DOHH2 (cell line): ENCODE measurements around the gene ERVK3-1.

Experiments used
- EZH2phosphoT487 ChIP-seq: fragments of 200-600 bp; sonication (generic); IDR thresholded peaks from 2 replicates; pipeline ENCODE4 v1.6.1; 2017; ENCODE audit warnings: borderline replicate concordance, mild to moderate bottlenecking, antibody characterized with exemption, low read length, moderate library complexity, mixed read lengths
- TF ChIP-seq, protein P1 (sequence below): fragments of 200-600 bp; sonication (generic); IDR thresholded peaks from one replicate; pipeline ENCODE4 v1.5.1; 2014; ENCODE audit warnings: antibody characterized with exemption, mild to moderate bottlenecking, low read depth, low read length; ENCODE audit not compliant: poor library complexity, severe bottlenecking

DNA sequence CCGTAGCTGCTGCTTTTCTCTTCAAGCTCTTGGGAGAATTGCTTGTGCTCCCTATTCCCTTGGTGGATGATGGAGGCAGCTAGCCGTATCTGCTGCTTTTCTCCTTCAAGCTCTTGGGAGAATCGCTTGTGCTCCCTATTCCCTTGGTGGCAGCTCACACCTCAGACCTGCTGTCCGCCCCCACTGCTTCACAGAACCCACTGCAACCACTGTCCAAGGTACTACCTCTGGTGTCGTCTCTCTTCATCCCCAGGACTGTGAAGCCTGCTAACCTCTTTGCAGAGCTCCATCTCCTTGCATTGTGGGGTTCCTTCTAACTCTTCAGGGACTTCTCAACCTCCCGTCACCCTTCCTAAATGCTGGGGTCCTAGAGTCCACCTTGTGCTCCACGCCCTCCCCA, 4.6 kb upstream of the ERVK3-1 start:
- TF ChIP-seq, protein P1, sequence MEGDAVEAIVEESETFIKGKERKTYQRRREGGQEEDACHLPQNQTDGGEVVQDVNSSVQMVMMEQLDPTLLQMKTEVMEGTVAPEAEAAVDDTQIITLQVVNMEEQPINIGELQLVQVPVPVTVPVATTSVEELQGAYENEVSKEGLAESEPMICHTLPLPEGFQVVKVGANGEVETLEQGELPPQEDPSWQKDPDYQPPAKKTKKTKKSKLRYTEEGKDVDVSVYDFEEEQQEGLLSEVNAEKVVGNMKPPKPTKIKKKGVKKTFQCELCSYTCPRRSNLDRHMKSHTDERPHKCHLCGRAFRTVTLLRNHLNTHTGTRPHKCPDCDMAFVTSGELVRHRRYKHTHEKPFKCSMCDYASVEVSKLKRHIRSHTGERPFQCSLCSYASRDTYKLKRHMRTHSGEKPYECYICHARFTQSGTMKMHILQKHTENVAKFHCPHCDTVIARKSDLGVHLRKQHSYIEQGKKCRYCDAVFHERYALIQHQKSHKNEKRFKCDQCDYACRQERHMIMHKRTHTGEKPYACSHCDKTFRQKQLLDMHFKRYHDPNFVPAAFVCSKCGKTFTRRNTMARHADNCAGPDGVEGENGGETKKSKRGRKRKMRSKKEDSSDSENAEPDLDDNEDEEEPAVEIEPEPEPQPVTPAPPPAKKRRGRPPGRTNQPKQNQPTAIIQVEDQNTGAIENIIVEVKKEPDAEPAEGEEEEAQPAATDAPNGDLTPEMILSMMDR = no peak
- no peak for TF ChIP-seq EZH2phosphoT487
